Measurements from ENCODE around the gene EGR4. TPM values are rescaled to one million over a fixed set of nuclear protein-coding genes. Genes with fewer than 3 reads are reported as not detected.

The EGR4 gene
- total RNA-seq, 2 donors from 2014 or later = 11.4 TPM; not detected in 1

DNA sequence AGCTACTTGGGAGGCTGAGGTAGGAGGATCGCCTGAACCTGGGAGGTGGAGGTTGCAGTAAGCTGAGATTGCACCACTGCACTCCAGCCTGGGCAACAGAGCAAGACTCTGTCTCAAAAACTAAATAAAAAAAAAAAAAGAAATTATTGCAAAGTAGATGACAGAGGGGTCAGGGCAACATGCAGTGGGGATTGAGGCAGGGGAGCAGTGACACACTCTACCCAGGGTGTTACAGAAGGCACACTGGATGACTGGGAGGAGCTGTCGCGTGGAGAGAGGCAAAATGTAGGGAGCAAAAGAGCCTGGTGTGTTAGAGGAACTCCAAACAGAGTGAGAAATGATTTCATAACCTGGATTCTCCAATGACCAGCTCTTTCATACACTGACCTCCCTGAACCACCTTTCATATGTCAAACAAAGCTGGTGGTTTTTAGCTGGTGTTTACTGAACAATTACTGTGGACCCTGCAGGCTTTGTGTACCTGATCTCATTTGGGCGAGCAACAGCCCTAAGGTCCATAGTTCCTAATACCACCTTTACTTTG is 31.2 kb downstream of the EGR4 start:
- intact Hi-C loops (cut with DNase I) = no loop called here
- 94% methylated on average over 4 of the region's 4 CpGs for WGBS
- TF ChIP-seq, protein P1, sequence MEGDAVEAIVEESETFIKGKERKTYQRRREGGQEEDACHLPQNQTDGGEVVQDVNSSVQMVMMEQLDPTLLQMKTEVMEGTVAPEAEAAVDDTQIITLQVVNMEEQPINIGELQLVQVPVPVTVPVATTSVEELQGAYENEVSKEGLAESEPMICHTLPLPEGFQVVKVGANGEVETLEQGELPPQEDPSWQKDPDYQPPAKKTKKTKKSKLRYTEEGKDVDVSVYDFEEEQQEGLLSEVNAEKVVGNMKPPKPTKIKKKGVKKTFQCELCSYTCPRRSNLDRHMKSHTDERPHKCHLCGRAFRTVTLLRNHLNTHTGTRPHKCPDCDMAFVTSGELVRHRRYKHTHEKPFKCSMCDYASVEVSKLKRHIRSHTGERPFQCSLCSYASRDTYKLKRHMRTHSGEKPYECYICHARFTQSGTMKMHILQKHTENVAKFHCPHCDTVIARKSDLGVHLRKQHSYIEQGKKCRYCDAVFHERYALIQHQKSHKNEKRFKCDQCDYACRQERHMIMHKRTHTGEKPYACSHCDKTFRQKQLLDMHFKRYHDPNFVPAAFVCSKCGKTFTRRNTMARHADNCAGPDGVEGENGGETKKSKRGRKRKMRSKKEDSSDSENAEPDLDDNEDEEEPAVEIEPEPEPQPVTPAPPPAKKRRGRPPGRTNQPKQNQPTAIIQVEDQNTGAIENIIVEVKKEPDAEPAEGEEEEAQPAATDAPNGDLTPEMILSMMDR (IDR thresholded peaks at IDR 0.05) = no peak
- TF ChIP-seq POLR2A (IDR thresholded peaks at IDR 0.05) (no peak), POLR2AphosphoS5 (IDR thresholded peaks at IDR 0.05) (no peak)
- H3K9me3 ChIP-seq = no peaks in the 10 kb centered on the region
- H3K27me3 ChIP-seq (replicated peaks; ENCODE audit: insufficient read depth) = no peaks in the 10 kb centered on the region
- H3K36me3 ChIP-seq = no peaks in the 10 kb centered on the region
- H3K27ac ChIP-seq = no peak overlapping the region
- no peak for DNase-seq (ENCODE audit: low spot score)
- H3K4me1 ChIP-seq (replicated peaks) = no peaks in the 10 kb centered on the region
- no peak overlapping the region for H3K4me3 ChIP-seq

DNA sequence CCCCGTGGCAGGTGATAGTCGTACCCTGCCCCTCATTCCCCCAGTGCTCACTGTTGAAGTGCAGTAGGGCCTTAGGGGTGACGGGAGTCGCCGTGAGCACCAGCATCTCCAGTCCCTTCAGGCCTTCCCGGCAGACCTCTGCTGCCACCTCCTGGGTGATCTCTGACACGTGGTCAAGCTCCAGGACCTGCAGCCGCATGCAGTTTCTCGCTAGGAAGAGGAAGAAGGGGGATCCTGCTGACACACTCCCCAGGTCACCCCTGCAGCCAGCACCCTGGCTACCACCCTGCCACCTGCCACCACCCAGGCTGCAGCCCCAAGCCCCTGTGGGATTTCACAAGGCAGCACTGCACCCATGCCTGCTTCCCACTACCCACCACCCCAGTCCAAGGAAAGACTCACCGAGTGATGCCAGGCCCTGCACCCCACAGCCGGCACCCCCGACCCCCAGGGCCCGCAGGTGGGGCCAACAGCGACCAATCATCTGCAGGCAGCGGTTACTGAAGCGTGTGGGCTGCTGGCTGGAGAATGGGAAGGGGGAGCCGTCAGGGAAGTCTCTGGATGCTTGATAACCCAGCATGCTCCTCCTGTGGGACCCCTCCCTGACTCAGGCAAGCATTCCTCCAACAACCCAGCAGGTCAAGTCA is 32.9 kb downstream of the EGR4 start:
- no peak overlapping the region for H3K4me3 ChIP-seq
- DNase-seq (ENCODE audit: low spot score) = peak; percentile 34
- WGBS = 39% methylated on average over 17 of the region's 17 CpGs
- intact Hi-C loops (cut with DNase I) = no loop called here
- H3K36me3 ChIP-seq = no peaks in the 10 kb centered on the region
- H3K27me3 ChIP-seq (replicated peaks; ENCODE audit: insufficient read depth) = no peaks in the 10 kb centered on the region
- H3K27ac ChIP-seq = no peak overlapping the region
- TF ChIP-seq POLR2AphosphoS5 (IDR thresholded peaks at IDR 0.05) = no peak
- TF ChIP-seq, protein P1 (IDR thresholded peaks at IDR 0.05) = peak in 1 of 4 experiments; percentile 44
- no peaks in the 10 kb centered on the region for H3K9me3 ChIP-seq
- H3K4me1 ChIP-seq (replicated peaks) = no peaks in the 10 kb centered on the region

DNA sequence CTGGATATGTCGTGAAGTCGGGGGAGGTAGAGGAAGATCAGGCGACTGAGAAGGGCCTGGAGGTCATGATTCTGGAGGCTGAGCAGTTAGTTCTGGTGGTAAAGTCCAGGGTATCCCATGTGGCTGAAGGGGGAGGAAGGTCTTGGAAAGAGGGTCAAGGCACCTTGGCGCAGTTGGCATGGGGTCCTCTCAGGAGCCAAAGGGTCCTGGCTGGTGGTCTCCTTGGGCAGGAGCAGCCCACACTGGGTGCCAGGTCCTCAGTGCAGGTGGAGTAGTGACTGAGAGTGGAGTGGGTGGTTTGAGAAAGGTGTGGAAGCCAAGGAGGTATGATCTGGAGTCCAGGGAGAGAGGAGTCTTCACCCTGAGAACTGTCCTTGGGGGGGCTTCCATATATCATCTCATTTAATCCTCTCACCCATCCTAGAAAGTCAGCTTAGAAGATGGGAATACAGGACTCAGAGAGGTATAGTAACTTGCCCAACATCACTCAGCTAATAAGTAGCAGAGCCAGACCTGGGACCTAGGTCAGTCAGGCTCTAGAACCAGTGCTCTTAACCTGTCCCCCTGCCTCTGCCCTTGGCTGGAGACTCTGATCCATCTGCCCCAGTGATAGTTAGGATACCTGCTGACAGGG is 33.5 kb downstream of the EGR4 start:
- Histone ChIP-seq H3K9me3 (no peaks in the 10 kb centered on the region), H3K36me3 (no peaks in the 10 kb centered on the region), H3K4me1 (replicated peaks) (peaks cover 3% of the 10 kb centered on the region), H3K27ac (no peak overlapping the region), H3K4me3 (no peak overlapping the region), H3K27me3 (replicated peaks; ENCODE audit: insufficient read depth) (no peaks in the 10 kb centered on the region)
- no peak for TF ChIP-seq POLR2AphosphoS5 (IDR thresholded peaks at IDR 0.05)
- TF ChIP-seq POLR2A (IDR thresholded peaks at IDR 0.05) = no peak
- TF ChIP-seq, protein P1 (IDR thresholded peaks at IDR 0.05) = no peak
- intact Hi-C loops (cut with DNase I) = no loop called here
- WGBS = 87% methylated on average over 4 of the region's 4 CpGs
- no peak for DNase-seq (ENCODE audit: low spot score)

DNA sequence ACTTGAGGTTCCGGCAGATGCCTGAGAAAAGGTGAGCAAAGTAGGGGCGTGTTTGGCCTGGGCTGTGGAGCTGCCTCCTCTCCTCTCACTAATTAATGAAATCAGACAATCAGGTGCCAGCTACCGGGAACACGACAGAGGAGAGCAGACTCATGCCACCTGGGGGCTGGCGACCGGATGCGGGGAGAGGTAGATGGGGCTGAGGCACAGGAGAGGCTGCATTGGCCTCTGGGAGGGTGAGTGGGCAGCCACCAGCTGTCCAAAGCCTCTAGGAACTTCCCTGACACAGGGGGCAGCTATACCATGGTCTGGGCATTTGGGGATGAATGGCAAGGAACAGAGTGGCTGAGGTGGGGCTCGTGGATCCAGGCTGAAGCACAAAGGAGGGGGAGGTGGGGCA is 34.1 kb downstream of the EGR4 start:
- 95% methylated on average over 8 of the region's 8 CpGs for WGBS
- Histone ChIP-seq H3K27ac (no peak overlapping the region), H3K27me3 (replicated peaks; ENCODE audit: insufficient read depth) (no peaks in the 10 kb centered on the region), H3K4me3 (no peak overlapping the region), H3K9me3 (no peaks in the 10 kb centered on the region), H3K4me1 (replicated peaks) (peaks cover 7% of the 10 kb centered on the region), H3K36me3 (no peaks in the 10 kb centered on the region)
- no peak for DNase-seq (ENCODE audit: low spot score)
- intact Hi-C loops (cut with DNase I) = no loop called here
- TF ChIP-seq POLR2AphosphoS5 (IDR thresholded peaks at IDR 0.05) (no peak), POLR2A (IDR thresholded peaks at IDR 0.05) (no peak)
- TF ChIP-seq, protein P1 (IDR thresholded peaks at IDR 0.05) = no peak

DNA sequence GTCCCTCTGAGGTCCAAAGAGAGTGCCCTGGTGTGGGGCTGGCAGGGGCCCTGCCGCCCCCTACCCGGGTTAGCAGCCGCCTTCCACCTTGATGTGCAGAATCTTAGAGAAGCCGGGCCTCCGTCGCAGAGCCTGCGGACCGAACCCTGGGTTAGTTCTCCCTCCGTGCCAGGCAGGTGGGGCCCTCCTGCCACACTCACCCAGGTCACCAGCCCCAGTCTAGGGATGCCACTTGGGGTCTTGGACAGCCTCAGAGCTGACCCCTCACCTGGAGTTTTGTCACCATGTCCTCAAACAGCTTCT is 34.5 kb downstream of the EGR4 start:
- DNase-seq (ENCODE audit: low spot score) = no peak
- intact Hi-C loops (cut with DNase I) = no loop called here
- Histone ChIP-seq H3K4me3 (no peak overlapping the region), H3K9me3 (no peaks in the 10 kb centered on the region), H3K27ac (no peak overlapping the region), H3K36me3 (no peaks in the 10 kb centered on the region), H3K4me1 (replicated peaks) (peaks cover 10% of the 10 kb centered on the region), H3K27me3 (replicated peaks; ENCODE audit: insufficient read depth) (no peaks in the 10 kb centered on the region)
- TF ChIP-seq, protein P1 (IDR thresholded peaks at IDR 0.05) = no peak
- no peak for TF ChIP-seq POLR2AphosphoS5 (IDR thresholded peaks at IDR 0.05)
- TF ChIP-seq POLR2A (IDR thresholded peaks at IDR 0.05) = no peak
- WGBS = 98% methylated on average over 9 of the region's 9 CpGs
